ENCODE results near the gene MTR.

MTR gene

GRCh38 chr1:236748268-236748870, 46.7 kb upstream of the MTR start:
- TF ChIP-seq ZBTB7A (IDR thresholded peaks at IDR 0.05; ENCODE audit: low read depth) (no peak), CEBPB (IDR thresholded peaks at IDR 0.05) (no peak), NFIC (IDR thresholded peaks at IDR 0.05) (no peak), TEAD4 (IDR thresholded peaks at IDR 0.05) (no peak), RAD21 (IDR thresholded peaks at IDR 0.05; ENCODE audit: low read depth) (no peak), REST (IDR thresholded peaks at IDR 0.05; ENCODE audit: low read depth) (no peak), TAF1 (IDR thresholded peaks at IDR 0.05; ENCODE audit: low read depth) (no peak)

GRCh38 chr1:236750928-236751327, 44.2 kb upstream of the MTR start:
- TF ChIP-seq MAX (IDR thresholded peaks at IDR 0.05): no peak
- TF ChIP-seq CEBPB (IDR thresholded peaks at IDR 0.05): no peak
- TF ChIP-seq EGR1 (IDR thresholded peaks at IDR 0.05): no peak
- TF ChIP-seq ZBTB7A (IDR thresholded peaks at IDR 0.05; ENCODE audit: low read depth): no peak
- no peak for TF ChIP-seq RAD21 (IDR thresholded peaks at IDR 0.05; ENCODE audit: low read depth)
- no peak for TF ChIP-seq TCF12 (IDR thresholded peaks at IDR 0.05; ENCODE audit: low read depth)
- TF ChIP-seq REST (IDR thresholded peaks at IDR 0.05; ENCODE audit: low read depth): no peak
- TF ChIP-seq USF1 (IDR thresholded peaks at IDR 0.05): no peak

GRCh38 chr1:236751385-236751784, 43.7 kb upstream of the MTR start:
- TF ChIP-seq NFIC (IDR thresholded peaks at IDR 0.05): no peak

GRCh38 chr1:236751935-236752334, 43.2 kb upstream of the MTR start:
- TF ChIP-seq USF1 (IDR thresholded peaks at IDR 0.05): no peak
- no peak for TF ChIP-seq TCF12 (IDR thresholded peaks at IDR 0.05; ENCODE audit: low read depth)
- no peak for TF ChIP-seq REST (IDR thresholded peaks at IDR 0.05; ENCODE audit: low read depth)
- no peak for TF ChIP-seq RAD21 (IDR thresholded peaks at IDR 0.05; ENCODE audit: low read depth)
- no peak for TF ChIP-seq EP300 (IDR thresholded peaks at IDR 0.05; ENCODE audit: borderline replicate concordance)
- no peak for TF ChIP-seq YY1 (IDR thresholded peaks at IDR 0.05; ENCODE audit: low read depth)
- no peak for TF ChIP-seq NFIC (IDR thresholded peaks at IDR 0.05)
- TF ChIP-seq ZBTB7A (IDR thresholded peaks at IDR 0.05; ENCODE audit: low read depth): no peak
- no peak for TF ChIP-seq TAF1 (IDR thresholded peaks at IDR 0.05; ENCODE audit: low read depth)
- TF ChIP-seq FOXM1 (IDR thresholded peaks at IDR 0.05; ENCODE audit: borderline replicate concordance, low read depth): no peak
- TF ChIP-seq EGR1 (IDR thresholded peaks at IDR 0.05): no peak
- TF ChIP-seq CEBPB (IDR thresholded peaks at IDR 0.05): no peak
- TF ChIP-seq TEAD4 (IDR thresholded peaks at IDR 0.05): no peak
- no peak for TF ChIP-seq CREB1 (IDR thresholded peaks at IDR 0.05; ENCODE audit: low read depth)
- TF ChIP-seq MAX (IDR thresholded peaks at IDR 0.05): no peak

GRCh38 chr1:236753516-236753915, 41.6 kb upstream of the MTR start:
- no peak for TF ChIP-seq EGR1 (IDR thresholded peaks at IDR 0.05)
- peak; percentile 44 for TF ChIP-seq RAD21 (IDR thresholded peaks at IDR 0.05; ENCODE audit: low read depth)
